GM19452 (cell line): ENCODE results near the gene VPS50.

Source experiments
- ATAC-seq: cut with Tn5 transposase; IDR thresholded peaks from one replicate; pipeline ENCODE4 v1.9.1; 2021; ENCODE audit not compliant: unreplicated experiment

VPS50 gene

GRCh38 chr7:93238131-93238530 is 6.0 kb downstream of the VPS50 start:
- no peak for ATAC-seq

GRCh38 chr7:93238748-93239147 is 6.6 kb downstream of the VPS50 start:
- ATAC-seq = no peak

GRCh38 chr7:93239824-93240223 is 7.7 kb downstream of the VPS50 start:
- ATAC-seq = no peak

GRCh38 chr7:93242106-93242505 is 9.9 kb downstream of the VPS50 start:
- no peak for ATAC-seq

- no peak for ATAC-seq
These were observed 13.6 kb downstream of the VPS50 start for GRCh38 chr7:93245525-93246432.

GRCh38 chr7:93249491-93250148 is 17.5 kb downstream of the VPS50 start:
- no peak for ATAC-seq

GRCh38 chr7:93258661-93259060 is 26.5 kb downstream of the VPS50 start:
- ATAC-seq = no peak

GRCh38 chr7:93262535-93262934 is 30.4 kb downstream of the VPS50 start:
- ATAC-seq = no peak

GRCh38 chr7:93265220-93265619 is 33.1 kb downstream of the VPS50 start:
- no peak for ATAC-seq

GRCh38 chr7:93279541-93279940 is 47.4 kb downstream of the VPS50 start:
- no peak for ATAC-seq

- no peak for ATAC-seq
These were observed 52.7 kb downstream of the VPS50 start for GRCh38 chr7:93284908-93285307.

GRCh38 chr7:93293229-93293628 is 61.1 kb downstream of the VPS50 start:
- no peak for ATAC-seq

- no peak for ATAC-seq
These were observed 66.0 kb downstream of the VPS50 start for GRCh38 chr7:93298206-93298605.

- no peak for ATAC-seq
These were observed 66.5 kb downstream of the VPS50 start for GRCh38 chr7:93298671-93299070.

GRCh38 chr7:93301736-93302135 is 69.6 kb downstream of the VPS50 start:
- ATAC-seq = no peak

GRCh38 chr7:93307131-93307660 is 75.0 kb downstream of the VPS50 start:
- ATAC-seq = no peak

- no peak for ATAC-seq
These were observed 75.8 kb downstream of the VPS50 start for GRCh38 chr7:93307943-93308342.

- no peak for ATAC-seq
These were observed 78.2 kb downstream of the VPS50 start for GRCh38 chr7:93310346-93310745.

GRCh38 chr7:93314449-93314848 is 82.3 kb downstream of the VPS50 start:
- ATAC-seq = no peak

GRCh38 chr7:93315896-93316295 is 83.7 kb downstream of the VPS50 start:
- ATAC-seq = no peak

GRCh38 chr7:93316730-93317129 is 84.6 kb downstream of the VPS50 start:
- no peak for ATAC-seq

- ATAC-seq = no peak
These were observed 88.7 kb downstream of the VPS50 start for GRCh38 chr7:93320887-93321286.
